ENCODE data around the gene BIVM.

BIVM gene

DNA sequence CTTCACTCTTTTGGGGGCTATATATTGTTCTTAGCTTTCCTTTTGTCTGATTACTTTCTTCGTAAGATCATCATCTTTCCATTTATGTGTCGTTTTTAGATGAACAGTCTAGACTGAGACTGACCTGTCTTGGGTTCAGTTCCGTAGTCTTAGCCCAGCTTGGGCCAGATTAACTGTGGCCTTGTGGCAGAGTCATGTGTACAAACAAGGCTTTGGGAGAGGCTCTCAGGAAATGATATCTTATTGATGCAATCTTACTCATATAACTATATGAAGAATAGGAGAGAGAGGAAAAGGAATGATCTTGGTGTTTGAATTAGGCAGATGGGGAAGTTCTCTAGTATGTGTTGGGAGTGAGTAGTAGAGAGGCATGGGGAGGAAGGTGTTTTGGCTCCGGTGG, 40.1 kb downstream of the BIVM start:
- Mint-ChIP-seq H3K4me3 (no peak overlapping the region), H3K4me1 (no peaks in the 10 kb centered on the region), H3K9me3 (no peaks in the 10 kb centered on the region), H3K27me3 (ENCODE audit: low read depth) (no peaks in the 10 kb centered on the region), H3K36me3 (ENCODE audit: low read depth) (peaks cover 41% of the 10 kb centered on the region), H3K27ac (no peak overlapping the region)
- TF ChIP-seq, protein P1, sequence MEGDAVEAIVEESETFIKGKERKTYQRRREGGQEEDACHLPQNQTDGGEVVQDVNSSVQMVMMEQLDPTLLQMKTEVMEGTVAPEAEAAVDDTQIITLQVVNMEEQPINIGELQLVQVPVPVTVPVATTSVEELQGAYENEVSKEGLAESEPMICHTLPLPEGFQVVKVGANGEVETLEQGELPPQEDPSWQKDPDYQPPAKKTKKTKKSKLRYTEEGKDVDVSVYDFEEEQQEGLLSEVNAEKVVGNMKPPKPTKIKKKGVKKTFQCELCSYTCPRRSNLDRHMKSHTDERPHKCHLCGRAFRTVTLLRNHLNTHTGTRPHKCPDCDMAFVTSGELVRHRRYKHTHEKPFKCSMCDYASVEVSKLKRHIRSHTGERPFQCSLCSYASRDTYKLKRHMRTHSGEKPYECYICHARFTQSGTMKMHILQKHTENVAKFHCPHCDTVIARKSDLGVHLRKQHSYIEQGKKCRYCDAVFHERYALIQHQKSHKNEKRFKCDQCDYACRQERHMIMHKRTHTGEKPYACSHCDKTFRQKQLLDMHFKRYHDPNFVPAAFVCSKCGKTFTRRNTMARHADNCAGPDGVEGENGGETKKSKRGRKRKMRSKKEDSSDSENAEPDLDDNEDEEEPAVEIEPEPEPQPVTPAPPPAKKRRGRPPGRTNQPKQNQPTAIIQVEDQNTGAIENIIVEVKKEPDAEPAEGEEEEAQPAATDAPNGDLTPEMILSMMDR (IDR thresholded peaks at IDR 0.05; ENCODE audit: unreplicated experiment in 3 of 3) = no peak

DNA sequence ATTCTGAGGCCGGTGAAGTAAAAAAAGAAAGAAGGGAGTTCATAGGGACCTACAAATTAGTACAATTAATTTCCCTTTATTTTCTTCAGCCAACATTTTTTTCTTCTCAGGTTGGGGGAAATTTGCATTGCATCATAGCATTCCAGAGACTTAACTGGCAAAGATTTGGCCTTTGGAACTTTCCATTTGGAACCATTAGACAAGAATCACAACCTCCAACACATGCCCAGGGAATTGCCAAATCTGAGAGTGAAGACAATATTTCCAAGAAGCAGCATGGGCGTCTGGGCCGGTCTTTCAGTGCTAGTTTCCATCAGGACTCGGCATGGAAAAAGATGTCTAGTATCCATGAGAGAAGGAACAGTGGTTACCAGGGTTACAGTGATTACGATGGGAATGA, 40.5 kb downstream of the BIVM start:
- Mint-ChIP-seq H3K4me1 (peaks cover under 1% of the 10 kb centered on the region), H3K4me3 (no peak overlapping the region), H3K27ac (no peak overlapping the region), H3K36me3 (ENCODE audit: low read depth) (peaks cover 39% of the 10 kb centered on the region), H3K9me3 (no peaks in the 10 kb centered on the region), H3K27me3 (ENCODE audit: low read depth) (no peaks in the 10 kb centered on the region)
- TF ChIP-seq, protein P1 (IDR thresholded peaks at IDR 0.05; ENCODE audit: unreplicated experiment in 3 of 3) = no peak

DNA sequence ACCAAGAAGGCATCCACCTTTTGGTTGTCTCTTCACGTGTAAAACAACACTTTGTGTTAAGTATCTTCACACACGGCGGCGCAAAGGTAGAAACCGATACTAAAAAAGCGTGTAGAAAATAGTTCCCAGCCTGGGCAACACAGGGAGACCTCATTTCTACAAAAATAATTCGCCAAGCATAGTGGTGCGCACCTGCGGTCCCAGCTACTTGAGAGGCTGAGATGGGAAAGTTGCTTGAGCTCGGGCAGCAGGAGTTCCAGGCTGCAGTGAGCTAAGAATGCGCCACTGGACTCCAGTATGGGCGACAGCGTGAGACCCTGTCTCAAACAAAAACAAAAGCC, 46.3 kb downstream of the BIVM start:
- Mint-ChIP-seq H3K27me3 (ENCODE audit: low read depth) (no peaks in the 10 kb centered on the region), H3K4me3 (peak overlapping the region; percentile 91 to 93 (median 91)), H3K4me1 (peaks cover 22% of the 10 kb centered on the region), H3K9me3 (no peaks in the 10 kb centered on the region), H3K27ac (peak overlapping the region; percentile 85 to 93 (median 92)), H3K36me3 (ENCODE audit: low read depth) (no peaks in the 10 kb centered on the region)
- TF ChIP-seq, protein P1 (IDR thresholded peaks at IDR 0.05; ENCODE audit: unreplicated experiment in 3 of 3) = no peak

DNA sequence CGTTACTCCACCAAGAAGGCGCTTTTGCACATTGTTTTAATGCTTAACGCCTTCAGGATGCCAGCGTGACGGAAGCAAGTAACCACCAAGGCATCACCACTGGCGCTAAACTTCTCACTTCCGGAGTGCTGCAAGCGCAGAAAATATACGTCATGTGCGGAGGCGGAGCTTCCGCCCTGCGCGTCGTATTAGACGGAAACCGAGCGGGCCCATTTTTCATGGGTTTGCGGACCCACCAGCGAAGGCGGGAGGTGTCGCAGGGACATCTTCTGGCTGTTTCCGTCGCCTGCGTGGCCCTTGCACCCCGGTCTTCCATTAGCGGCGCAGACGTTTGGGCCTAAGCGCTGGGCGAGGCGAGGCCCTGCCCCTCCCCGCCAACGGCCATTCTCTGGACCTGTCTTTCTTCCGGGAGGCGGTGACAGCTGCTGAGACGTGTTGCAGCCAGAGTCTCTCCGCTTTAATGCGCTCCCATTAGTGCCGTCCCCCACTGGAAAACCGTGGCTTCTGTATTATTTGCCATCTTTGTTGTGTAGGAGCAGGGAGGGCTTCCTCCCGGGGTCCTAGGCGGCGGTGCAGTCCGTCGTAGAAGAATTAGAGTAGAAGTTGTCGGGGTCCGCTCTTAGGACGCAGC, 46.8 kb downstream of the BIVM start, which contains the start of gene ERCC5:
Gene ERCC5, plus strand, starts transcription at position 403 of the 631 bp plus-strand sequence. CDS start 235 bp downstream, outside the sequence.
- H3K9me3 Mint-ChIP-seq = no peaks in the 10 kb centered on the region
- no peaks in the 10 kb centered on the region for H3K27me3 Mint-ChIP-seq (ENCODE audit: low read depth)
- peak within 1 kb of the TSS; percentile 85 to 93 (median 92) for H3K27ac Mint-ChIP-seq
- peaks cover 22% of the 10 kb centered on the region for H3K4me1 Mint-ChIP-seq
- no peaks in the 10 kb centered on the region for H3K36me3 Mint-ChIP-seq (ENCODE audit: low read depth)
- TF ChIP-seq, protein P1 (IDR thresholded peaks at IDR 0.05; ENCODE audit: unreplicated experiment in 3 of 3) = no peak
- peak within 1 kb of the TSS; percentile 91 to 93 (median 91) for H3K4me3 Mint-ChIP-seq

DNA sequence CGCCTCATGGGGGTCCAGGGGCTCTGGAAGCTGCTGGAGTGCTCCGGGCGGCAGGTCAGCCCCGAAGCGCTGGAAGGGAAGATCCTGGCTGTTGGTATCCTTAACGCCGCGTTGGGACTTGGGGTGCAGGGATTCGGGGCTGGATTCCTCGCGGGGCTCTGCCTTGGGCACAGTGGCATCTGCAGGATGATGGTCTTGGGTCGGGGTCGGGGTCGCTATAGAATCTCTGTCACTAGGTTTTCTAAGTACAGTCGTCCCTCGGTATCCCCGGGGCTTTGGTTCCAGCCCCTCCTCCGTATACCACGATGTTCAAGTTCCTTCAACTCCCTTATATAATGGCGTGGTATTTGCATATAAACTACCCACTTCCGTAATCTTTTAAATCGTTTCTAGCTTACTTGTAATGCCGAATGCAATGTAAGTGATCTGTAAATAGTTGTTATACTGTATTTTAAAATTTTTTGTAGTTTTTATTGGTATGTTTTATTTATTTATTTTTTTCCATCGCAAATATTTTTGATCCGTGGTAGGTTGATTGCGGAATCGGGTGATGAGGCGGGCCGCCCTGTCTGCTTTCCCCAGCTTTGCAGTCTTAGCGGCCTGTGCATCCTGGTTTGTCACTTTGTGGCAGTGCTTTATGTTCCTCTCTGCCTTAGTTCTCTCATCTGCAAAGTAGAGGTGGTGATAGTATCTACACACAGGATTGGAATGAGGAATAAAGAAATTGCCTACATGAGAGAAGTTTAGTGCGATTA, 47.5 kb downstream of the BIVM start:
- no peaks in the 10 kb centered on the region for H3K27me3 Mint-ChIP-seq (ENCODE audit: low read depth)

More for the DNA sequence above, 47.5 kb downstream of the BIVM start:
- H3K27ac Mint-ChIP-seq = peak overlapping the region; percentile 85 to 93 (median 92)
- H3K4me3 Mint-ChIP-seq = peak overlapping the region; percentile 91 to 93 (median 91)
- H3K9me3 Mint-ChIP-seq = no peaks in the 10 kb centered on the region
- TF ChIP-seq, protein P1 (IDR thresholded peaks at IDR 0.05; ENCODE audit: unreplicated experiment in 3 of 3) = no peak
- H3K36me3 Mint-ChIP-seq (ENCODE audit: low read depth) = no peaks in the 10 kb centered on the region
- peaks cover 22% of the 10 kb centered on the region for H3K4me1 Mint-ChIP-seq

Data from nephron (organoid).